Heart left ventricle (tissue), 13 donors: ENCODE data around the gene ZNF219.

ENCODE experiments used
- CTCF ChIP-seq, 12 donors: fragments of 200-600 bp; sonication (generic) in 4 of 12; IDR thresholded peaks; one replicate each; pipeline versions ENCODE4 v1.5.0 to v1.8.0; 2018 to 2022; ENCODE audit warnings: antibody characterized with exemption in 12 of 12, mild to moderate bottlenecking in 5 of 12
- POLR2A ChIP-seq, 2 donors: fragments of 450-650 bp; IDR thresholded peaks; one replicate each; pipeline ENCODE4 v1.6.1; 2017; ENCODE audit warnings: antibody characterized with exemption in 2 of 2, mild to moderate bottlenecking in 2 of 2, moderate library complexity in 2 of 2
- donor health status: ischemic (EF 13 %, LVEDD 7.1; RV severe dilation, severe dysfunction).
- donor health status: DM: no; HTN: yes; CAD: no.
- donor health status: DM: no; HTN: no; CAD: no.
- donor health status: ischemic (EF 25% LVEDD 6.9; RV normal size, moderate dysfunction).
- donor health status: ischemic (EF 25% LVEDD 5.7; RV mildly dilated, moderate dysfunction).
- donor health status: ischemic (EF 35%, LVEDD 5.7; RV mildly dilated, moderate dysfunction).
- donor health status: nonischemic (EF 11% LVEDD 7.7; RV severe dilation, severe dysfunction).
- donor health status: DM: yes; HTN: yes; CAD: no.
- donor health status: PGD.
- donor health status: ischemic (EF 29% LVEDD 5.4; RV normal size, mild dysfunction).
- donor health status: nonischemic (EF 23%, LVEDD 6.1; RV moderate dilation, normal function).

DNA sequence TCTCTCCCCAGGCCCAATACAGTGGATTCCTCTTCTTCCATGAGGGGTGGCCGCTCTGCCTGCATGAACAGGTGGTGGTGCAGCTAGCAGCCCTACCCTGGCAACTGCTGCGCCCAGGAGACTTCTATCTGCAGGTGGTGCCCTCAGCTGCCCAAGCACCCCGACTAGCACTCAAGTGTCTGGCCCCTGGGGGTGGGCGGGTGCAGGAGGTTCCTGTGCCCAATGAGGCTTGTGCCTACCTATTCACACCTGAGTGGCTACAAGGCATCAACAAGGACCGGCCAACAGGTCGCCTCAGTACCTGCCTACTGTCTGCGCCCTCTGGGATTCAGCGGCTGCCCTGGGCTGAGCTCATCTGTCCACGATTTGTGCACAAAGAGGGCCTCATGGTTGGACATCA, 24.5 kb downstream of the ZNF219 start:
- TF ChIP-seq CTCF (IDR thresholded peaks at IDR 0.05) (no peak), POLR2A (IDR thresholded peaks at IDR 0.05) (no peak)
